Activated naive CD4-positive, alpha-beta T cell treated with Interleukin-2 at 50 U/mL for 16 hours (primary cell): ENCODE measurements around the gene ZIC3.

Experiments
- DNase-seq: peaks from one replicate; pipeline ENCODE4 v3.0.0-alpha.2; 2020

Gene ZIC3

GRCh38 chrX:137574102-137574783, 8.3 kb downstream of the ZIC3 start:
- no peak for DNase-seq

GRCh38 chrX:137574784-137575293, 8.9 kb downstream of the ZIC3 start:
- no peak for DNase-seq

GRCh38 chrX:137575596-137576255, 9.8 kb downstream of the ZIC3 start:
- no peak for DNase-seq

- no peak for DNase-seq
These were observed 21.2 kb downstream of the ZIC3 start for GRCh38 chrX:137587151-137587550.

DNA sequence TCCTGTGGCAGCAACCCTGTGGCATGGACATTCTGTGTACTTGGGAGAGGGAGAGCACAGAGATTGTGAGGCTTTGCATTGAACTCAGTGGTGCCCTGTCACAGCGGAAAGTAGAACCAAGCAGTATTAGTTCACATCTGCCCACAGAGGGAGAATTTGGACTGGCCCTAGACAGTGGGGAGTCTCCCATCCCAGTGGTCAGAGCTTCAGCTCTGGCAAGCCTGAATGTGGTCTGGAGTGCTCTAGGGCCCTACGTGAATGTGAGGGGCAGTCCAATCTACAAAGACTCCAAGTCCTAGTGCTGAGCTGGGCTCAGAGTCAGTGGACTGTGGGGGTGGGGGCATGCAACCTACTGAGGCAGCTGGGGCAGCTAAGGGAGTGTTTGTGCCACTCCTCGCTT, 34.8 kb downstream of the ZIC3 start:
- DNase-seq, result no peak
